NCI-H2227 (cell line): ENCODE data around the gene APPL2.
"Not testable (repeated sequence)": the region's sequence is repeated elsewhere in the genome, so short reads cannot be mapped to it uniquely, and the experiment has no call there.

Experiments
- DNase-seq: peaks from one replicate; lab custom pipeline; 2025; ENCODE audit not compliant: unreplicated experiment; lab: John Stamatoyannopoulos, UW

APPL2 gene

DNA sequence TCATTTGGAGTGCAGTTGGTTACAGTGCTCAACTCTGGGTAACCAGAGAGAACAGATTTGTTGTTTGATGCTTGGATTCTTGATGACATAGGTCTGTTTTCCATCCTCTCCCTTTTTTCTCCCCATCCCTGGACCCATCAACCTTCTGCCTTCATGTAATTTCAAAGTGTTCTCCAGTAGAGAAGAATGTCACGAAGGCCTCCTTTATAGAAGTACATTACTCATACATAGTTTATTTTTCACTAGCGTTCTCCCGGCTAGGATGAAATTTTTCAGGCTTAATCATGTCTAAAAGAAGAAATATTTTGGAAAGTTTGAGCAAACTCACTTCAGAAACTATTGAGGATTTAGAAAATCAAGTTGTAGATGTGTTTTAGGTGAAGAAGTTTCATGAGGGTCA is 20.9 kb upstream of the APPL2 start:
- DNase-seq: no peak

DNA sequence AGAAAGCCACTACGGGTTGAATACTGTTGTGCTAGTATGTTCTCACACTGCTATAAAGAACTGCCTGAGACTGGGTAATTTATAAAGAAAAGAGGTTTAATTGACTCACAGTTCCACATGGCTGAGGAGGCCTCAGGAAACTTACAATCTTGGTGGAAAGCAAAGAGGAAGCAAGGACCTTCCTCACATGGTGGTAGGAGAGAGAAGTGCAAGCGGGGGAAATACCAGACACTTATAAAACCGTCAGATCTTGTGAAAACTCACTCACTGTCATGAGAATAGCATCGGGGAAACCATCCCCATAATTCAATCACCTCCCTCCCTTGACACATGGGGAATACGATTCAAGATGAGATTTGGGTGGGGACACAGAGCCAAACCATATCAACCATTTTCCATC is 20.5 kb upstream of the APPL2 start:
- not testable (repeated sequence) for DNase-seq

DNA sequence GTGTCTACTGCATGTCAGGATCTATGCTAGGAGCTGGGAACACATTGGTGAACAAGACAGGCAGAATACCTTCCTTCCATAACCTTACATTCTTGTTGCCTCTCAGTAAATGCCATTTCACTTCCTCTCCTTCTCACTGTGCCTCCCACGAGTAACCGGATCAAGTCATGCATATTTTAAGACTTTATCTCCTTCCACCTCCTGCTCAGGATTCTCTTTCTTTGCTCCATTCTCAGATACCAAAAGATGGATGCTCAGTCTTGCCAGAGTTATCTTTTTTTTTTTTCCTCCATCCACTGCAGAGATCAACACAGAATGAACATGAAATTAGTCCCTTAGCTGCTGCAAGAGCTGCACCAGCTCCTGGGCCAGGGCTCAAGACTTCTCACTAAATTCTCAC is 20.0 kb upstream of the APPL2 start:
- no peak for DNase-seq

DNA sequence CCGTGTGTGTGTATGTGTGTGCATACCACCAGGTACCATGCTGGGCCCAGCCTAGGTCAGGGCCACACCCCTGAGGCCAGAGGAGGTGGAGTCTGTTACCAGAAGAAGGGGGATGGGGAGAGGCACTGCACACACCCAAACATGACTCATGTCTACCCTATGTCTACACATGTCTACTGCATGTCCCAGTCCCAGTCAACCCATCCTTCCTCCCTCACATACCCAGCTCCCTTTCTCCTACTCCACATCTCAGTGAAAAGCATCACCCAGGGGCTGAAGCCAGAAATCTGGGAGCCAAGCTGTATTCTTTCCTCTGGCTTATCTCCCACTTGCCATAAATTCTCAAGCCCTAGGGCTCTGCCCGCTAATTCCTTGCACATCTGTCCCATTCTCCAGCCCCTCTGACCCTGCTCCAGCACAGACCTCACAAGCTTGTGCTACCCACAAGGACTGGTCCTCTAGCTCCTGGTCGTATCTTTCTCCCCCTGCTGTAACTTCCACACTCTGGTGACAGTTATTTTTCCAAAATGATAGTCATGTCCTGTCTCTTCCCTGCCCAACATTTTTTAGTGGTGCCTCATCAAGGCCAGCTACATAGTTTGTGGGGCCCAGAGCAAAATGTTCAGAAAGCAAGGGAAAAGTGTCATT is 18.0 kb upstream of the APPL2 start:
- DNase-seq: no peak

DNA sequence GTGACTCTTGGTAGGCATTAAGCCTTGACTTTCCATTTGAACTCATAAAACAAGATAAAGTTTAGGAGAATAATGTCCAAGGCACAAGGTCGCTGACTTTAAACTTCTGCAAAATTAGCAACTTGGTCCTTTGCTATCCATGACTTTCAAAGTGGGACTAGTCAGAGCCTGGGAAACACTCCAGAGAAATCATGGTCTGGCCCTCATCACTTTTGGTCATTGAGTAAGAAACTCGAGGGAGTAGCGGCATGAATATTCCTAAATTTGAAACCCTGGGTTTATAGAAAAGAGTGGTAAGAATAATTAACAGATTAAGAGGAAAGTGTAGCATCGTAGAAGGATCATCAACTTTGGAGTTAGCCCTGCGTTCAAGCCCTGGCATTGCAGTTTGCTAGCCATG is 16.9 kb upstream of the APPL2 start:
- no peak for DNase-seq

DNA sequence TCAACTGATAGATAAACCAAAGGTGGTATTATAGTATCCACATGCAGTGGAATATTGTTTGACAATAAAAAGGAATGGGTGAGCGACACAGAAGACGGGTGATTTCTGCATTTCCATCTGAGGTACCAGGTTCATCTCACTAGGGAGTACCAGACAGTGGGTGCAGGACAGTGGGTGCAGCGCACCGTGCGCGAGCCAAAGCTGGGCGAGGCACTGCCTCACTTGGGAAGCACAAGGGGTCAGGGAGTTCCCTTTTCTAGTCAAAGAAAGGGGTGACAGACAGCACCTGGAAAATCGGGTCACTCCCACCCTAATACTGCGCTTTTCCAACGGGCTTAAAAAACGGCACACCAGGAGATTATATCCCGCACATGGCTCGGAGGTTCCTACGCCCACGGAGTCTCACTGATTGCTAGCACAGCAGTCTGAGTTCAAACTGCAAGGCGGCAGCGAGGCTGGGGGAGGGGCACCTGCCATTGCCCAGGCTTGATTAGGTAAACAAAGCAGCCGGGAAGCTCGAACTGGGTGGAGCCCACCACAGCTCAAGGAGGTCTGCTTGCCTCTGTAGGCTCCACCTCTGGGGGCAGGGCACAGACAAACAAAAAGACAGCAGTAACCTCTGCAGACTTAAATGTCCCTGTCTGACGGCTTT is 9.9 kb upstream of the APPL2 start:
- not testable (repeated sequence) for DNase-seq

DNA sequence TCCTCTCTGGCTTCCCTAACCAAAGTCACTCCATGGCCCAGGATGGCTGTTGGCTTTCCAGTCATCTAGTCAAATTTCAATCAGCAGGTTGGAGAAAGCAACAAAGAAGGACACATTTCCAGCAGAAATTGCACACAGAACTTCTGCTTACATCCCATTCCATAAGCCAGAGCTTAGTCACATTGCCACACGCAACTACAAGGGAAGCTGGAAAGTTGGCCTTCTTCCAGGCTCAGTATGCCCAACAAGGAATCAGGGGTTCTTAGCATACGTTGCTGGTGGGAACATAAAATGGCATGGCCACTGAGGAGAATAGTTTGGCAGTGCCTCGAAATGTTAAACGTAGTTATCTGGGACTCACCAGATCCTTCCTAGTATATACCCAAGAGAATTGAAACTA is 9.3 kb upstream of the APPL2 start:
- no peak for DNase-seq

DNA sequence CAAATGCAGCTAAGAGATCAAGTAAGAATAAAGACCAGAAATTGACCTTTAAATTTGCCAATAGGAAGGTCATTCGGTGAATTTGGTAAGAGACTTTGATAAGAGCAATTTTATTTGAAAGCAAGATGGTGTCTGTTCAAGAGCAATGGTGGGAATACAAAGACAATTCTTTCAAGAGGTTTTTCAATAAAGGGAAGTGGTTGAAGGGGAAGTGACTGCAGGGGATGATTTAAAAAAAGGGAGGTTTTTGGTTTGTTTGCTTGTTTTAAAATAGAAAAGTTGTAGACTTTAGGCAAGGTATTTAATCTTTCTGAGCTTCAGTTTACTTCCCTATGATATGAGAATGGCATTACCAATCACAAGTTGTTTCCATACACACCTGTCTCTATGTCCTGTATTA is 4.3 kb upstream of the APPL2 start:
- DNase-seq: no peak

DNA sequence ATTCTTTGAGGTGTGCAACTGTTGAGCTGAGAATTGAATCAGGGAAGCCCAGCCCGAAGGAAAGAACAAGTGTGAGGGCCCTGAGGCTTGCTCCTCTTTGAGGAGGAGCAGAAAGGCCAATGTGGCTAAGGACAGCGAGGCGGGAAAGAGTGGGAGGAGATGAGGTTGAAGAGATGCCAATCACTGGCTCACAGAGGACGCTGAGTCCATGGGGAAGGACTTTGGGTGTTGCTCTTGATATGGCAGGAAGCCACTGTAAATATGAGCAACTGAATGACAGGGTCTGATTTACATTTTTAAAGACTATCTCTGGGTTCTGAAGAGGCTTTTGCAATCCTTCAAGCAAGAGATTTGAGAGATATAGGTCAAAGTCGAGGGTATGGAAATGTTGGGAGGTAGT is 3.3 kb upstream of the APPL2 start:
- DNase-seq: no peak

DNA sequence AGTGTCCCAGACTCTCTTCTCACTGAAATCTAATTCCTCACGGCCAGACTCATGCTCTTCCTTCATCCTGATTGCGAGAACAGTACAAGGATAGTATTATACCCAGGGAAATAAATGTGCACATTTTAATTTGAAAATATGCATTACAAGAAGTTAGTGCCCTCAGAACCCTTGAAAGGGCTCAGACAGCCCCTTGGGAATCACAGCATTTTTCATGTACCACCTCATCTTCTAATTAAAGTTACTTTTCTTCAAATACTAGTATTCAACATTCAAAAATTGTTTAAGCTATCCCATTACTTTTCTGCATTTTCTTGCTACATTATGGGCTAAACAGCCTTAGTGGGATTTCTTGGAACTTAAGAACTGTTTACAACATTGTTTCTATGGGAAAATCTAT is 1.7 kb upstream of the APPL2 start:
- no peak for DNase-seq

DNA sequence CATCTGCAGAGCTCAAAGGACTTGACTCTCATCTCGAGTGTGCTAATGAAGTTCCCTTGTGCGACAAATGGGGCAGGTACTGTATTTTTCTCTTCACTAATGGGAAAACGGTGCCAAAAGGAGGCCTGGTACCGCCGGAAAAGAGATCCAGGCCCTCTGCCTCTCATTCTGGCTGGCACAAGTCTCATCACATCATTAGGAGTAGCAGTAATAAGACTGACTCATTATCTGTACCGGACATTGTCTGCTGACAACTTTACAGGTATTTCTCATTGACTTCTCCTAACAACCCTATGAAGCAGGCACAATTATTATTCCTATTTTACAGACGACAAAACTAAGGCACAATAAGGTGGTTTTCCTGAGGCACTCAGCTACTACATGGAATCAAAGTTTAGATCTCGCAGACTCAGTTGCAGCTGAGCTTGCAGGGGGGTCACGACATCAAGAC is 668 bp downstream of the APPL2 start:
- no peak for DNase-seq

DNA sequence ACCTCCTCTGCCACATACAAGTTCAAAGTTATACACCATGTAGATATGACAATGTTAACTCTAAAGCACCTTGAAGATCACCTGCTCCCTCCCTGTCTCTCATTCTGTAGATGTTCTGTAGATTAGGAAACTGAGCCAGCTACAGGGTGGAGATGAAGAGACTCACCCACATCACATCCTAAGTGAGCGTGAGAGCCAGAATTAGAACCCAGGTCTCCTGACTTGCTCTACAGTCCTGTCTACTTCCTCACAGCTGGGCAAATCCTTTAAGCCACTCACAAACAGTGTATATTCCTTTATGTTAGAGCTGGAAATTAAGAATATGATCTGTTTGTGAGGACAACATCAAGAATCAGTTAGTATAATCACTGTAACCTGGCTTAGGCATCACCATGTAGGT is 1.8 kb downstream of the APPL2 start:
- no peak for DNase-seq

DNA sequence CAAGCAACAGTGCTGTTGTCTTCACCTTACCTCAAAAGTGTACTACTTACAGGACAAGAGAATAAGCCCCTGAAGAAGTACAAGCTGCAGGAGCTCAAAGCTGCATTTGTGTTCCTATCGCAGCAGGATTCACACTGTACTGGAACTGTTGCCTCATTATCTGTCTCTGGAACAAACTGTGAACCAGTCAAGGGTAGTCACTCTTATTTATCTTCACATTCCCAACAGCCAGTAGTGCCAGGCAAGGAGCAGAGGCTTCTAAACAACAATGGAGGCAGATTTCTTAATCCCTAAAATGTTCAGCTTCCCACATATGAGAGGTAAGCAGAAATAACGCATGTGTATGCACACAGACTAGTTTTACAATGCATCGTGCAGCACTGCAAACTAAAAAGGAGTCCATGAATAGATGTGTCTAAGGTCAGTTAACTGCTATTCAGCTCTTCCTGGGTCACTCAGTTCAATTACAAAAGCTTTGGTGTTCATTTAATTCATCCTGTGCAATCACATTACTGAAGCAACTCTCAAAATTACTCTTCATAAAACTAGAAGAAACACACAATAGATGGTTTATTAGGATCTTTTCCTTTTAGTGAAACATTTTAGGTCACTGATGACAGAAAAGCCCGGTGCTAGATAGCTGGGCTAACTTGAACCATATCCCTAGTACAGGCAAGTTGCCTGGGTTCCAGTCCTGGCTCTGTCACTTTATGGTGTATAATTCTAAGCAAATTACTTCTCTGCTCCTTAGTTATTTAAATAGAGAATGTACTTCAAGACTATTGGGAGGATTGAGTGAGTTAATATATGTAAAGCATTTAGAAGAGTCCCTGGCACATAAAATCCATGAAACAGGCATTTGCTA is 2.7 kb downstream of the APPL2 start:
- no peak for DNase-seq

DNA sequence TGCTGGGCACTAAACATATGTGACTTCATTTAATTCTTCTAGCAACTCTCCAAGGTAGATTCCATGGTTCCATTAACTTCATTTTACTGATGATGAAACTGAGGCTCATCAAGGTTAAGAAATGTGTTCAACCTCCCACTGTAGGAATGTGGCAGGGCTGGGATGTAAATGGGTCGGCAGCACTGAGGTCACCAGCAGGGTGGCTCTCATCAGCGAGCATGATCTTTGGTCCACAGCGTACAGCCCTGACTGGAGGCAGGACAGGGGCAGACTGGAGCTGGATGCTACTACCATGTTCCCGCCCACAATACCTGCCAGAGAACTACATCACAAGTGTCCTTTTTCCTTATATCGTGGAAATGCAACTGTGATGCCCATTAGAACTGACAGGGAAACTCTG is 4.6 kb downstream of the APPL2 start:
- no peak for DNase-seq

DNA sequence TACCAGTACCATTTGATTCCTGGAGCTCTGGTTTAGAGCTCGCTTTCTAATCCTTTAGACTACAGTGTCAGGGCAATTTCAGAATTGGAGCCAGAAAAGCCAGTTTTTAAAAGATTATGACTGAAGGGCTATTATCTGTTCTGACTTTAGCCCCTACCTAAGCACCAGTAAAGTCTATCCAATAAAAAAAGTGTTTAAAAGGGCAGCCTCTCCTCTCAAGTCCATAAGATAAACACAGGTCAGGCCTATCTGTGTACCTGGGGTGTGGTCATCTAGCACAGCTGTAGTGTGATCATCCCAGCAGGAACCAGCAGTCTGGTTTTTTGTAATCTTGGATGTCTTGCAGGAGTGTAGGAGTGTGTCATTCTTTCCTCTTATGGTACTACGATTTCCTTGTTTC is 6.6 kb downstream of the APPL2 start:
- no peak for DNase-seq

DNA sequence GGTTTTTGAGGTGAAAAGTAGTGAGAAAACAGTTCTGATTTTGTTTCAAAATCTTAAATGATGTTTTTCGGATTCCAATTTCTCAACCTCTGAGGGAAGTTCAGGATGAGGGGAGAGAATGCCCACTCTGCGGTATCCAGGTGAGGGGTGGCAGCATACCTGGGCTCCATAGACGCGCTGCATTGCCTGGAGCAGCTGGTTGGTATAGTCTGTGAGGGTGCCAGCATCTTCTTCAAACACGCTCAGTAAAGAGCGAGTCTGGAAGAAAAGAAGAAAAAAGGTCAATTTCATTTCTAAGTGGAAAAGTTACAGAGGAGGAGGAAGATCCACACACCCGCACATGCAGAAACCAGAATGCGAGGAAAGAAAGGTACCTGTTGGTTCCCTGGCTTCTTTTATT is 7.0 kb downstream of the APPL2 start:
- no peak for DNase-seq

DNA sequence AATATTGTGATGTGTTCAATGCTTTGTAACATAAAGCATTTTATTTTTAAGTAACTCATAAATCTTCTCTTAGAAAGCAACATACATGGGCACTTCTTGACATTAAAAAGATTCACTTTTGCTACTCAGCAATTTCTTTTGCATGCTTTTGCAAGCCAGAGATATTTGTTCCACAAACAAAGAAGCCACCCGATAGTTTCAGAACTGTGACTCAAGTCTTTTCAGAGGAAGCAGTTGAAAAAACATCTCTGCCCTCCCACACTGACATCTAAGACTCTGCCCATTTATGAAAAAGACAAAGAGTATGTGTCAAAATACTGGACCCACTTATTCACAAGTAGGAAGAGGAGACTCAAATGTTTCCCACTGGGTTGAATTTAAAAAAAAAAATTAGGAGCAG is 7.5 kb downstream of the APPL2 start:
- no peak for DNase-seq

DNA sequence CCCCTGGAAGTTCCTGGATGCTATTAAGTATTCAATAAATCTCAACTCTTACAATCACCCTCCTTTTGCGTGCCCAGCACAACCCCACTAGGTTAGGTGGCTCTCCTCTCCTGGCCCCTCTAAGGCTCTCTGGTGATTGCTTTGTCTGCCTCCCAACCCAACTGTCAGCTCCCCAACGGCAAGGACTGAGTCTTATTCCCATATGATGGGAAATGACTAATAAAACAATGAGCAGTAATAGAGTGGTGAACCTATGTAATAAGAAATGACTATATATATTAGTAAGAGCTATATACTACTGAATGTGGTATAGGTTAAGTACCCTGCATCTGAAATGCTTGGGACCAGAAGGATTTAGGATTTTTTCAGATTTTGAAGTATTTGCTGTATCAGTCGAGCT is 8.1 kb downstream of the APPL2 start:
- no peak for DNase-seq

DNA sequence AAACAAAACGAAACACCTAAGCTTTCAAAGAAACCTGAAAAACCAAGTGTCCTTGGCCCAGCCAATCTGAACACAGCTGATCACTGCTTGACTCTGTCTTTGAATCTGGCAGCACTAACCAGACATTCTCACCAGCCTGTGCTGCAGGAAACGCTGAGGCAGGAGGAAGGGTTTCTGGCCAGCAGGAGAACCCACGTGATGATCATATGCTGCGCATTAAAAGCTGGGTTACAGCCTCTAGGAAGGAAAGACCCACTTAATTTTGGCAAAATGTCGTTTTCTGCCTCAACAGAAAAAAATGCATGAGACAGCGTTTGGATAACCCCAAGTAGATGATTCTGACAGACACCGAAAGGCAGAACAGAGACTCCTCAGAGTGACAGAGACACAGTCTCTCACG is 9.8 kb downstream of the APPL2 start:
- no peak for DNase-seq

DNA sequence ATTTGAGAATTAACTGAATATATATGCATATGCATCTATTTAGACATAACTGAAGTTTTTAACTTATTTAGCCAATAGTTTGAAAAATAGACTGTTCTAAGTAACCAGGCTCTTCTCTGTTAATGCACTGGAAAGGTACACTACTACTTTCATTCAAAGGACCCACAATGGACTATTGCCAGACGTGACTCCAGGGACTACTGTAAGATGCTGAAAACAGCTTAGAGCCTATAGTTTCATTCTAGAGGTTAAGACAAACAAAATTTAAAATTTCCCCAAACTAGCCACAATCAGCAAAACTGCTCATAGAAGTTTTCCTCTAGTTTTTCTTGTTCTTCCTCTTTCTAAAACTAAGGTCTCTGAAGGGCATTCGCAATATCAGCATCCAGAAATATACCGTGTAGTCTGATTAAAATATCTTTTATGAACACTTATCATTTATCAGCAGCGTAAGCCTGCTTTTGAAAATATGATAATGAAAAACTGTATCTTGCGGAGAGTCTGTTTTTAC is 10.4 kb downstream of the APPL2 start:
- DNase-seq: no peak

DNA sequence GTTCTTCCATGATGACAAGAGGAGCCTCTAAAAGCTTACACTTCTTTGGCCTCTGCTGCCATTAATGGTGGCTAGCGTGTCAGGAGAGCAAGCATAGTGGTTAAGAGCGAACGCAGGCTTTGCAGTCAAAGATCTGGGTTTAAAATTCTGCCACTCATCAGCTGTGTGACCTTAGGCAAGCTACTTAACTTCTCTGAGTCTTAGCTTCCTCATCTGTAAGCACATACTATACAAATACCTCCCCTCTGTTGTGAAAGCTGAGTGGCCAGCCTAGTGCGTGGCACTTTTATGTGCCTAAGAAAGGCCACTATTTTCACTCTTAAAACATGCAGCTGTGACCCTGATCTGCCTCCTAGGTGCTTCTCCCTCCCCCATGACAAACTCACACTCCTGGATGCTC is 11.6 kb downstream of the APPL2 start:
- DNase-seq: no peak

DNA sequence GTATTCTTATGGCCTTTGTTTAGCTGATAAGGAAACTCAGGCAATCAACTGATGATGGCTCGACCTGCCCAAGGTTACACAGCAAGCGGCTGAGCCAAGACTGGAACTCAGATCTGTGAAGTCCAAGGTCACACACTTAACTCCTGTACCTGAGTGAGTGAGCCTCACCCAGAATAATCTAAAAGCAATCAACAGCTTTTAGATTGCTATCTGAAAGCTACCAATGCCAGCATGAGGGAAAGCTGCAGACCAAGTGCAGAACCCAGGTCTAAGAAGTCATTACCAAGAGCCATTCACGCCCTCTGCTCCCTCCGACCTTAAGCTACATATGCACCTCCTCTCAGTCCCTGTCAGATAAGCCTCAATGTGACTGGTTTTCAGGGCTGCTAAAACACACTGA is 12.1 kb downstream of the APPL2 start:
- DNase-seq: no peak
